ENCODE measurements around the gene EIF3D.
A peak's percentile ranks its signal among the peaks of the same experiment; 100 is the strongest.

The EIF3D gene

DNA sequence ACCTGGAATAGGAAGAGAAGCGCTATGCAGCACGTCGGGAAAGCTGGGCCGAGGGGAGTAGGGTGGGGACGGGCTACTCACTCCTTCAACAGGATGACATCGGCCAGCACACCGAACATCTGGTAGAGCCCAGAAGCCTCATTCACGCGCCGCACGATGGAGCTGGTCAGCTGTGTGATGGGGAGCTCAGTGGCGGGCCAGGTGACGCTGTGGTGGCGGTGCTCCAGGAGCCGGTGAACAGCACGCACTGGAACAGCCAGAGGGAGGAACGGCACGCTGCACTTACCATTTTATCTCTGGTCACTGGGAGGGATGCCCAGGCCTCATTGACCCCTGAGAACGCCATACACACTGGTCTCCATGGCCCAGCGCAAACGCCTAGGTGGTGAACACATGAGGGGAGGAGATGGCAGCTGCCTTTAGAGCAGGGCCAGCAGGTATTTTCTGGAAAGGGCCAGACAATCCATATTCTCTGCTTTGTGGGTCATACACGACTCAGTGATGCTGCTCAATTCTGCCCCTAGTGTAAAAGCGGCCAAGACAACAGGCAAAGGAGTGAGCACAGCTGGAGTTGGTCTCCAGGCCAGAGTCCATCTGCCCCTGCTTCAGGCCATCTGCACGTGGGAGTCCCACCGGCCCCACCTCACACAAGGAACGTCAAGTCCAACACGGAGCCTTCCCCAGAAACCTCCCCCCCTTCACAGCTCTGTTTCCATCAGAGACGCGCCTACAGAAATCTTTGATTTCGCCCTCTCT is 30.9 kb downstream of the EIF3D start:
- H3K9me3 ChIP-seq (ENCODE audit: control insufficient read depth, insufficient read depth, low read length), result no peaks in the 10 kb centered on the region
- H3K4me1 ChIP-seq (ENCODE audit: control insufficient read depth, low read length), result peaks cover 15% of the 10 kb centered on the region
- no peak overlapping the region for H3K27ac ChIP-seq (ENCODE audit: low read depth, low read length)
- no peaks in the 10 kb centered on the region for H3K79me2 ChIP-seq (ENCODE audit: control insufficient read depth, low read length)
- no peak overlapping the region for H3K4me2 ChIP-seq (ENCODE audit: low read length)
- H4K20me1 ChIP-seq (ENCODE audit: control insufficient read depth, insufficient read depth, low read depth, low read length), result no peaks in the 10 kb centered on the region
- H3K36me3 ChIP-seq (ENCODE audit: control insufficient read depth, low read length), result peaks cover 36% of the 10 kb centered on the region
- TF ChIP-seq, protein P1, sequence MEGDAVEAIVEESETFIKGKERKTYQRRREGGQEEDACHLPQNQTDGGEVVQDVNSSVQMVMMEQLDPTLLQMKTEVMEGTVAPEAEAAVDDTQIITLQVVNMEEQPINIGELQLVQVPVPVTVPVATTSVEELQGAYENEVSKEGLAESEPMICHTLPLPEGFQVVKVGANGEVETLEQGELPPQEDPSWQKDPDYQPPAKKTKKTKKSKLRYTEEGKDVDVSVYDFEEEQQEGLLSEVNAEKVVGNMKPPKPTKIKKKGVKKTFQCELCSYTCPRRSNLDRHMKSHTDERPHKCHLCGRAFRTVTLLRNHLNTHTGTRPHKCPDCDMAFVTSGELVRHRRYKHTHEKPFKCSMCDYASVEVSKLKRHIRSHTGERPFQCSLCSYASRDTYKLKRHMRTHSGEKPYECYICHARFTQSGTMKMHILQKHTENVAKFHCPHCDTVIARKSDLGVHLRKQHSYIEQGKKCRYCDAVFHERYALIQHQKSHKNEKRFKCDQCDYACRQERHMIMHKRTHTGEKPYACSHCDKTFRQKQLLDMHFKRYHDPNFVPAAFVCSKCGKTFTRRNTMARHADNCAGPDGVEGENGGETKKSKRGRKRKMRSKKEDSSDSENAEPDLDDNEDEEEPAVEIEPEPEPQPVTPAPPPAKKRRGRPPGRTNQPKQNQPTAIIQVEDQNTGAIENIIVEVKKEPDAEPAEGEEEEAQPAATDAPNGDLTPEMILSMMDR (IDR thresholded peaks at IDR 0.05; ENCODE audit: low read depth, low read length, poor library complexity, severe bottlenecking), result peak; percentile 20
- TF ChIP-seq EZH2phosphoT487 (IDR thresholded peaks at IDR 0.05; ENCODE audit: borderline replicate concordance, low read length), result no peak
- H3K9me2 ChIP-seq (replicated peaks; ENCODE audit: control insufficient read depth, low read length), result no peaks in the 10 kb centered on the region
- H3K27me3 ChIP-seq (ENCODE audit: control insufficient read depth, low read length), result no peaks in the 10 kb centered on the region
- peaks cover 10% of the 10 kb centered on the region for H3F3A ChIP-seq (ENCODE audit: control insufficient read depth, insufficient read depth)
- no peak overlapping the region for H3K4me3 ChIP-seq (ENCODE audit: low read length)

DNA sequence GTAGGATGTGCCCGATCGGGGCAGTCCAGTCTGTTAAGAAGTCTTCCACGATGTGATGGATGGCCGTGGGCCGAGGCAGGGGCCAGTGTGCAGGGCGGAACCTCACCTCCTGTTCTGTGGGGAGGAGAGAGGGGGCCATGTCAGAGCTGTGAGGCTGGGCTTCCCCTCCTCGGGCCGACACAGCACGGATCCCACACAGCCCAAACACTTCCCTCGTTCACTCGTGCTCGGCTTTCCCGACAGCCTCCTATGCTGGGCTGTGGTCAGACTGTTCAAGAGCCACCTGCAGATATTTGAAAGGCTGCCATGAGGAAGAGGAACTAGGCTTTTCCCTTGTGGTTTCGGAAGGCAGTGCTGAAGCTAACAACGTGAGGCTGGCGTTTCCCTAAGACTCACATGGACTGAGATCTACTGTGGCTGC is 35.3 kb downstream of the EIF3D start:
- Histone ChIP-seq H3K4me3 (ENCODE audit: low read length) (peak overlapping the region; percentile 65), H3K36me3 (ENCODE audit: control insufficient read depth, low read length) (peaks cover 69% of the 10 kb centered on the region), H3K9me2 (replicated peaks; ENCODE audit: control insufficient read depth, low read length) (no peaks in the 10 kb centered on the region), H3K4me1 (ENCODE audit: control insufficient read depth, low read length) (peaks cover 36% of the 10 kb centered on the region), H3K27ac (ENCODE audit: low read depth, low read length) (peak overlapping the region; percentile 88), H4K20me1 (ENCODE audit: control insufficient read depth, insufficient read depth, low read depth, low read length) (no peaks in the 10 kb centered on the region), H3K79me2 (ENCODE audit: control insufficient read depth, low read length) (peaks cover 6% of the 10 kb centered on the region; the same call in 1 of the 2 replicates), H3K27me3 (ENCODE audit: control insufficient read depth, low read length) (no peaks in the 10 kb centered on the region), H3K9me3 (ENCODE audit: control insufficient read depth, insufficient read depth, low read length) (no peaks in the 10 kb centered on the region), H3K4me2 (ENCODE audit: low read length) (peak overlapping the region; percentile 81), H3F3A (ENCODE audit: control insufficient read depth, insufficient read depth) (peaks cover 18% of the 10 kb centered on the region)
- no peak for TF ChIP-seq EZH2phosphoT487 (IDR thresholded peaks at IDR 0.05; ENCODE audit: borderline replicate concordance, low read length)
- TF ChIP-seq, protein P1 (IDR thresholded peaks at IDR 0.05; ENCODE audit: low read depth, low read length, poor library complexity, severe bottlenecking), result no peak

DNA sequence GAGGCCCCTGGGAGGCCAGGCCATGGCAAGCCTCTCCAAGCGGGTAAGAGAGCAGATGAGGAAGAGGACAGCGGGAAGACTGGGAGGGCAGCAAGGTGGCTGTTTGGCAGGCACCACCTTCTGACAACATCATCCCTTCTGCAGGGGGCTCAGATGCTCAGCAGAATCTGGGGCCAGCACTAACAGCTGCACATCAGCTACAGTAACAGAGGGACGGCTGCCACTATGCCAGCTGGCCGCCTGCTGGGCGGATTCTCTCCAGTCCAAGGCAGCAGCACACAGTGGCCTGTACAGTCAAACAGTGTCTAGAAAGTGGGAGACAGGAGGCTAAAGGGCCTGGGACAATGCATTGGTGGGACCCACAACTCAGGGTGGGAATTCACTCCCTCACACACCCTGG is 36.9 kb downstream of the EIF3D start:
- Histone ChIP-seq H3K27ac (ENCODE audit: low read depth, low read length) (peak overlapping the region; percentile 88), H3F3A (ENCODE audit: control insufficient read depth, insufficient read depth) (peaks cover 18% of the 10 kb centered on the region), H3K79me2 (ENCODE audit: control insufficient read depth, low read length) (peaks cover 6% of the 10 kb centered on the region; the same call in 1 of the 2 replicates), H4K20me1 (ENCODE audit: control insufficient read depth, insufficient read depth, low read depth, low read length) (no peaks in the 10 kb centered on the region), H3K9me2 (replicated peaks; ENCODE audit: control insufficient read depth, low read length) (no peaks in the 10 kb centered on the region), H3K4me1 (ENCODE audit: control insufficient read depth, low read length) (peaks cover 36% of the 10 kb centered on the region), H3K4me3 (ENCODE audit: low read length) (peak overlapping the region; percentile 65), H3K4me2 (ENCODE audit: low read length) (peak overlapping the region; percentile 81), H3K36me3 (ENCODE audit: control insufficient read depth, low read length) (peaks cover 69% of the 10 kb centered on the region), H3K27me3 (ENCODE audit: control insufficient read depth, low read length) (no peaks in the 10 kb centered on the region), H3K9me3 (ENCODE audit: control insufficient read depth, insufficient read depth, low read length) (peaks cover 4% of the 10 kb centered on the region; the same call in 1 of the 2 replicates)
- TF ChIP-seq EZH2phosphoT487 (IDR thresholded peaks at IDR 0.05; ENCODE audit: borderline replicate concordance, low read length), result no peak
- TF ChIP-seq, protein P1 (IDR thresholded peaks at IDR 0.05; ENCODE audit: low read depth, low read length, poor library complexity, severe bottlenecking), result no peak
